B cell (primary cell): ENCODE results near the gene EVL.

ENCODE experiments used
- EZH2 ChIP-seq: IDR thresholded peaks from 2 replicates; pipeline ENCODE4 v1.6.1; 2012; ENCODE audit warnings: borderline replicate concordance, low read depth, mild to moderate bottlenecking, moderate library complexity, low read length; ENCODE audit not compliant: insufficient read depth, poor library complexity, severe bottlenecking
- TF ChIP-seq, protein P1 (sequence below): fragments of 200-600 bp; IDR thresholded peaks from one replicate; pipeline ENCODE4 v1.8.0; 2022; ENCODE audit warnings: antibody characterized with exemption, mild to moderate bottlenecking

DNA sequence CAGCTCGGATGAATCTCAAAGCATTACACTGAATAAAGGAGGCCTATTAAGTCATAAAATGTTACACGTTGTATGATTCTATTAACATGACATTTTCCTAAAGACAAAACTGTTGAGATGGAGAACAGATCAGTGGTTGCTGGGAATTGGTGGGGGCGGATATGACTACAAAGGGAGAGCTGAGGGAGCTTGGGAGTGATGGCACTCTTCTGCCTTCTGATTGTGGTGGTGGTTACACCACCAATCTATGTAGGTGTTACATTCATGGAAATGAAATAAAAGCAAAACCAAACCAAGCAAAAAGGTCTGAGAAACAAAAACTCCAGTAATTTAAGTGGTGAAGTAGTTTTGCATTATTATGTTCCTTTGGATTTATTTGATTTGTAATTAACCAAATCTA, 16.4 kb upstream of the EVL start:
- no peak for TF ChIP-seq EZH2
- TF ChIP-seq, protein P1, sequence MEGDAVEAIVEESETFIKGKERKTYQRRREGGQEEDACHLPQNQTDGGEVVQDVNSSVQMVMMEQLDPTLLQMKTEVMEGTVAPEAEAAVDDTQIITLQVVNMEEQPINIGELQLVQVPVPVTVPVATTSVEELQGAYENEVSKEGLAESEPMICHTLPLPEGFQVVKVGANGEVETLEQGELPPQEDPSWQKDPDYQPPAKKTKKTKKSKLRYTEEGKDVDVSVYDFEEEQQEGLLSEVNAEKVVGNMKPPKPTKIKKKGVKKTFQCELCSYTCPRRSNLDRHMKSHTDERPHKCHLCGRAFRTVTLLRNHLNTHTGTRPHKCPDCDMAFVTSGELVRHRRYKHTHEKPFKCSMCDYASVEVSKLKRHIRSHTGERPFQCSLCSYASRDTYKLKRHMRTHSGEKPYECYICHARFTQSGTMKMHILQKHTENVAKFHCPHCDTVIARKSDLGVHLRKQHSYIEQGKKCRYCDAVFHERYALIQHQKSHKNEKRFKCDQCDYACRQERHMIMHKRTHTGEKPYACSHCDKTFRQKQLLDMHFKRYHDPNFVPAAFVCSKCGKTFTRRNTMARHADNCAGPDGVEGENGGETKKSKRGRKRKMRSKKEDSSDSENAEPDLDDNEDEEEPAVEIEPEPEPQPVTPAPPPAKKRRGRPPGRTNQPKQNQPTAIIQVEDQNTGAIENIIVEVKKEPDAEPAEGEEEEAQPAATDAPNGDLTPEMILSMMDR, result no peak
